DMS 273 treated with DMSO at 0.1 percent for 48 hours (cell line): ENCODE data around the gene MPO.

Experiments used
- DNase-seq: peaks from one replicate; lab custom pipeline; 2025; lab: John Stamatoyannopoulos, UW

MPO gene, protein sequence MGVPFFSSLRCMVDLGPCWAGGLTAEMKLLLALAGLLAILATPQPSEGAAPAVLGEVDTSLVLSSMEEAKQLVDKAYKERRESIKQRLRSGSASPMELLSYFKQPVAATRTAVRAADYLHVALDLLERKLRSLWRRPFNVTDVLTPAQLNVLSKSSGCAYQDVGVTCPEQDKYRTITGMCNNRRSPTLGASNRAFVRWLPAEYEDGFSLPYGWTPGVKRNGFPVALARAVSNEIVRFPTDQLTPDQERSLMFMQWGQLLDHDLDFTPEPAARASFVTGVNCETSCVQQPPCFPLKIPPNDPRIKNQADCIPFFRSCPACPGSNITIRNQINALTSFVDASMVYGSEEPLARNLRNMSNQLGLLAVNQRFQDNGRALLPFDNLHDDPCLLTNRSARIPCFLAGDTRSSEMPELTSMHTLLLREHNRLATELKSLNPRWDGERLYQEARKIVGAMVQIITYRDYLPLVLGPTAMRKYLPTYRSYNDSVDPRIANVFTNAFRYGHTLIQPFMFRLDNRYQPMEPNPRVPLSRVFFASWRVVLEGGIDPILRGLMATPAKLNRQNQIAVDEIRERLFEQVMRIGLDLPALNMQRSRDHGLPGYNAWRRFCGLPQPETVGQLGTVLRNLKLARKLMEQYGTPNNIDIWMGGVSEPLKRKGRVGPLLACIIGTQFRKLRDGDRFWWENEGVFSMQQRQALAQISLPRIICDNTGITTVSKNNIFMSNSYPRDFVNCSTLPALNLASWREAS

GRCh38 chr17:58280480-58281217 lies at the start of gene MPO:
TSS of gene MPO (minus strand) at chr17:58280935. CDS start at chr17:58280758, 177 bp downstream.
- DNase-seq: no peak

- no peak for DNase-seq
These were observed 49.2 kb upstream of the MPO start for GRCh38 chr17:58329810-58330537.

DNA sequence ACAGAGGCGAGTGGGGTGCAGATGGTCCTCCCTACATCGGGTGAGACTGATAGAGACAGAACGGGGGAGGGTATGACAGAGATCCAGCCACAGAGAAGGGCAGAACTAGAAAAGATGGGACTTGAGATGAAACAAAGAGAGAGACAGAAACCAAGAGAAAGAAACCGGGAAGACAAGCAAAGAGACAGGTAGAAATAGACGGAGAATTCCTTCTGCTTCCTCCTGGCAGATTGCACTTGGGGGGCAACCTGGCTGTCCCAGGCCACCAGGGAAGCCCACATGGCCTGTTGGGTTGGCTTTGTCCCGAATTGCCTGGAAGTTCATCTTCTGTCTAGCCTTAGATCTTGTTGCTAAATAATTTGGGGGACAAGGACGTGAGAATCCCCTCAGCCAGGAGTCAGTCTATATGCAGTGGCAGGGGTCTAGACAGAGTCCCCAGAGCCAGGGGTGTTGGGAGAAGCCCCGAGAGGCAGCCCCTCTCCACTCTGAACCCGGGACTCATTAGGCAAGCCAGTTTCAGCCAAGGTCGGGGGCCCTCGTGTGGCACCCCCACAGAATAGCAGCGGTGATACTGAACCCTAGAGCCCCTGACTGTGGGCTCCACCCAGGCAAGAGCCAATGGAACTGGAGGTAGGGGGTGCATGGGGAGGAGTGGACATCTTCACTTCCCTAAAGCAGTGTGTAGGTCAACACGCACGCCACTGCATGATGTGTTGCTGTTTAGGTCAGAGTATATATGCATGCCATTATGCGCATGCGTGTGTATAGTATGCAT lies 48.5 kb upstream of the MPO start:
- DNase-seq: no peak

GRCh38 chr17:58328195-58329034 lies 47.7 kb upstream of the MPO start, which contains the start of gene TSPOAP1:
TSS of gene TSPOAP1 (minus strand) at chr17:58328795. CDS start at chr17:58327920, 875 bp downstream.
- DNase-seq: no peak

DNA sequence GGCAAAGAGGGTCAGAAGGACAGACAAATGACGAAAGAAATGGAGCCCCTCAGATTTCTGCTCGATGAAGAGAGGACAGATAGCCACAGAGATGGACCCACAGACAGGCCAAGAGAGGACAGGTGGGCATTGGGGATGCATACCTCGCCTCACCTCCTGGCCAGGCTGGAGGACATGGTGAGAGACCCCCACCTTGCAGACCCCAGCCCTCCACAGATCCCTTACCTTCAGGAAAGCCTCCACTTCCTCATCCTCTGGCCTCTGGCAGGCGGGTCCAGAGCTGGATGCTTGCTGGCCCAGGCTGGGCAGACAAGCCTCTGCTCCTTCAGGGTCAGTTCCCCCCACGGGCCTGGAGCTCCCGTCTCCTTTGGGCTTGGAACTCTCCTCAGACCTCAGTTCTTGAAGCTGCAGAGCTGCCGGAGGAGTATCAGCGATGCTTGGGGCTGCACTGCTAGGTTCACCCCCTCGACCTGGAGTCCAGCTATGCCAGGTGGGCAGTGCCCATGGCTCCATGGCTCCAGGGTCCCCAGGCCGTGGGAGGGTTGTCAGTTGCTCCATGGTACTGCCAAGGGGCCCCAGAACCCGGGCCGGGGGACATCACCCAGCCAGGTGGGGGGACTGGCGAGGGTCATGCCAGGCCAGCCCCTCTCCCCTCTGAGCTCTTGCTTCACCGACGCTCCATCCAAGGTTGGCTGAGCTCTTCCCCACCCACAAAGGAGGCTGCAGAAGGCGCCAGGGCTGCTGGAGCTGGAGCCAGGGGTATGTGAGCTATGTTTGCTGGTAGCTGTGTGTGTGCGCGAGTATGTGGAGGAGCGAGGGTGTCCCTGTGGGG lies 46.8 kb upstream of the MPO start:
- no peak for DNase-seq

DNA sequence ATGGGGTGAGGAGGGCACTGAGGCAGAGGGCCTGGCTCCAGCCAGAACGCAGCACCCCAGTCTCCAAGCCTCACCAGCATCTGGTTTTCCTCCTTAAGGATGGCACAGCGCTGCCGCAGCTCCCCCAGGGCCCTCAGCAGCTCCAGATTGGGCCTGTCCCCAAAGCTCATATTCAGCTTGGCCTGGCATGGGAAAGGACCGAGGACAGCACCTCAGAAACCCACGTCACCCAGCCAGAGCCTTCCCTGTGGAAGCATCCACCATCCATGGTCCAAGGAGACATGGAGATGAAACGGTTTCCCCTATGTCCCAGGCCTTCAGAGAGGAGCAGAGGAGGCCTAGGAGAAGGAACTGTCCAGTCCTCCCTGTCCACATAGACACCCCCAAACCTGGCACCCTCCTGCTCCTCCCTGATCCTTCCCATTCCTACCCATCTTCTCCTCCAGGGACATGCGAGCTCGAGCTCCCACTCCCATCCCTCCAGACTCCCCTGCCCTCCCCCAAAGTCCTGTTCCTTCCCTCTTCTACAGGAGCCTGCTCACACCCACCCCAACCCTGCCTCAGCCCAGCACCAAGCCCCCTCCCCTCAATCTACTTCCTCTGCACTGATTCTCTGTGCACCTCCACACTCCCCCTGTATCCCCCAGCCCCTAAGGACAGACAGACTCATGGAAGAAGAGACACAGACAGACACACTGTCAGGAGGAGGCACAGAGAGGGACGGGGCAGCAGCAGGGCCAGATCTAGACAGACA lies 46.1 kb upstream of the MPO start:
- no peak for DNase-seq

DNA sequence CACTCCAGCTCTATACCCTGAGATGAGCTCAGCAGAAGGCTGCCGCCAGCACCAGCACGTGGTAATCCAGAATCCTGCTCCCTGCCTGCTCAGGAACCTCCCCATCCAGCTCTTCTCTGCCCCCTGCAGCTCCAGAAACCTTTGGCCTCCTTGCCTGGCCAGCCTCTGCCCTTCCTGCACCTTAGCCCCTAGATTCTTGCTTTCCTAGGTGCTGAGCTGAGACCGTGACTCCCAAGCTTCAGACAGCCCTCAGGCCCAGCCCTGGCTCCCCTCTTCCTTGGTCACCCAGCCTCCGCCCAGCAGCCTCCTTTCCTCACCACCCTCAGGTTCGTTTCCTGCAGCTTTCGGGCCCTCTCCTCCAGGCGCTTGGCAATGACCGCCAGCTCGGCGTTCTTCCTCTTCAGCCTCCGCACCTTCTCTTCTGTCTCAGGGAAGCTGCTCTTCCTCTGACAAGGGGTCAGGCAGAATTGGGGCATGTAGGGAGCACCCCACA lies 45.3 kb upstream of the MPO start:
- no peak for DNase-seq

- DNase-seq: no peak
These were observed 44.6 kb upstream of the MPO start for GRCh38 chr17:58325289-58325726.

DNA sequence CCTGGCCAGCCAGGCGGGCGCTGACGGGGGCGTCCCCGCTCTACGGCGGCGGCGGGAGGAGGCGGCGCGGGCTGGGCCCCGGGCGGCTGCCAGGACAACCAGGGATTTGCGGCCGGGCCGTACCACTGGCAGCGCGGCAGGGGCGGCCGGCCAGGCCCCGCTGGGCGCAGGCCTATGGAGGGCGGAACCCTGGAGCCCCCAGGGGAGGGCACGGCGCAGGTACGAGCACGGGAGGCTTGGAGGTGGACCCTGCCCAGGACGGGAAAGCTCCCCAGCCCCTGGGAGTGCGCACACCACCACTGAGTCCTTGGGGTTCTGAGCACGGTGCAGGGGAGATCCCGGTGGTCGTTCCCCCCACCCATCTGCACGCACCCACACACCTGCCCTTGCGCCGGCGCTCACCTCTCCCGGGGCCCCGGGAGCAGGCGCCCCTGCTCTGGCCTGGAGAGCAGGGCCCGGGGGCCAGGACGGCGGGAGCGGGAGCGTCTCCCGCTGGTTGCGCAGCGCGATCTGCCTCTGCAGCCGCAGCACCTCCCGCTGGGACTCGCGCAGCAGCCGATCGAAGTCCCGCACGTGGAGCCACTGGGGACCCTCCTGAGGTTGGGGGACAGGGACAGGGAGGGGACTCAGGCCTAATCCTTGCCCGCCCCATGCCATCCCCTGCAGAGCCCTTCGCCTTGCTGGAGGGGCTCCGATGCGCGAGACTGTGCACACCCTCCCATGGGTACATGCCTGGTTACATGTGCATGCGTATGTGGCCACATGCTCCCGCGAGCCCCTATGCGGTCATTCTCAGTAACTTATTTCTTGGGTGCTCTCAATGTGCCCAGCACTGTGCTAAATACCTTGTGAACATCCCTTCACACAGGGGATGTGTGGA lies 43.9 kb upstream of the MPO start:
- no peak for DNase-seq

DNA sequence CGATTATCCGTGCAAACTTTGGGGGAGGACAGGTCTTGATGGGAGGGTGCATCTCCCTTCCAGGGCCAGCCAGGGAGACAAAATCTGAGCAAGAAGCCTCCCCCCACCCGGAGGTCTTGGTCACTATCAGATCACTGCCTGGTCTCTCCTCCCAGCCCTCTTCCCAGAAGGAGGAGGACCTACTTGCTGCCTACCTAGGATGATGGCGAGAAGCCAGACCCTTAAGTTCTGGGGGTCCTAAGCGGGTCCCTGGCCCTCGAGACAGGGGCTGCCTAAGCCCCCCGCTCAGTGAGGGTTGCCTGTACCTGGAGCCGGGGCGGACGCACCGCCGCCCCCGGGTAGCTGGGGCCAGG lies 43.3 kb upstream of the MPO start:
- DNase-seq: no peak

- no peak for DNase-seq
These were observed 42.8 kb upstream of the MPO start for GRCh38 chr17:58323366-58324055.

- DNase-seq: no peak
These were observed 41.9 kb upstream of the MPO start for GRCh38 chr17:58322581-58323185.

DNA sequence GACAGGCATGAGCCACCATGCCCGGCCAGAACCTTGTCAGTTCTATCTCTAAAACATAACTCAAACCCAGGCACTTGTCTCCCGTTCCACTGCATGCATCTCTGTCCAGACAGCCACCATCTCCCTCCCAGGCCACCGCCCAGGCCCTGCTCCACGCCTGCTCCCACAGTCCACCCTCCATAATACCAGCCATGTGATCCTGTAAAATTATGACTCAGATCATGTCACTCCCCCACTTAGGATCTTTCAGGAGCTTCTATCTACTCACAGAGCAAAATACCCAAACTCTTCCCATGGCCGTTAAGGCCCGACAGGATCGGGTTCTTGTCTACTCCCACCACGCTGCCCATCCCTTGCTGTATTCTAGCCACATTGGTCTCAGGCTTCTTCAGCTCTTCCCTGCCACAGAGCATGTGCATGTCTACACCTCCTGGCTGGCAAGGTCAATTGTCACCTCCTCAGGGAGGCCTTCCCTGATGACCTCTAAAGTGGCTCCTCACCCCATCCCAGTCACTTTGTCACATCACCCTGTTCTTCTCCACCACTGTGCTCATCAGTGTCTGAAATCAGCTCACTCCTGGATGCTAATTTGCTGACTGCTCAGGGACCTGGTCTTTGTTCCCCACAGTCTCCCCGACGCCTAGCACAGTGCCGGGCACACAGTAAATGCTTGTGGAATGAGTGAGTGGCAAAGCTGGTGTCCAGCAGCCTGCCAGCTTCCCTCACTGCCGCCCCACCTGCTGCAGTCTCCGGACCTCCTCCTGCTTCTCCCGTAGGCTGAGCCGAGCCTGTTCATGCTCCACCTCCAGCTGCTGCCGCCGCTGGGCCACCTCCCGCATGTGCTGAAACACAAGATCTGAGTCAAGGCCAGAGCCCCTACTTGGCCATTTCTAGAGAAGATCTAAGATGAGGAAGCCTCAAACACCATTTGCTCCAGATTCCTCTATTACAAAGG lies 41.1 kb upstream of the MPO start:
- no peak for DNase-seq

- DNase-seq: no peak
These were observed 40.0 kb upstream of the MPO start for GRCh38 chr17:58320570-58321323.
